Ascending aorta (tissue), 2 donors: Measurements from ENCODE around the gene IZUMO4. TPM values are rescaled to one million over a fixed set of nuclear protein-coding genes. Genes with fewer than 3 reads are reported as not detected.

ENCODE experiments used
- DNase-seq, 2 donors: peaks; one replicate each; pipeline ENCODE4 v3.0.0-alpha.2; 2019; ENCODE audit warnings: low spot score in 2 of 2
- H3K27ac ChIP-seq, 2 donors: fragments of 200-600 bp; sonication (generic); one replicate each; pipeline ENCODE4 v1.5.1; 2016 to 2017; ENCODE audit warnings: mild to moderate bottlenecking in 1 of 2
- H3K27me3 ChIP-seq: fragments of 200-600 bp; sonication (generic); one replicate; pipeline ENCODE4 v1.5.1; 2017
- H3K36me3 ChIP-seq, 2 donors: fragments of 200-600 bp; sonication (generic); one replicate each; pipeline ENCODE4 v1.5.1; 2016
- H3K4me1 ChIP-seq, 2 donors: fragments of 200-600 bp; sonication (generic); one replicate each; pipeline ENCODE4 v1.5.1; 2016 to 2017; ENCODE audit warnings: mild to moderate bottlenecking in 1 of 2
- H3K4me3 ChIP-seq, 2 donors: fragments of 200-600 bp; sonication (generic); one replicate each; pipeline ENCODE4 v1.5.1; 2016 to 2017; ENCODE audit warnings: mild to moderate bottlenecking in 1 of 2
- H3K9me3 ChIP-seq, 2 donors: fragments of 200-600 bp; sonication (generic); one replicate each; pipeline ENCODE4 v1.5.1; 2016
- intact Hi-C: fragments of 100-400 bp; cut with DNase I; formaldehyde crosslinking; loops from one replicate; pipeline ENCODE4 v1.15.1; 2023
- total RNA-seq: library from RNA; depleted of rRNA; stranded (reverse); fragments of >200 nt; gene quantifications from one replicate; pipeline ENCODE4 v1.1.0, GENCODE V29; 2016
- TF ChIP-seq, protein P1 (sequence below), 3 experiments: fragments of 200-600 bp in 2 of 3; fragments of 450-650 bp in 1 of 3; sonication (generic) in 2 of 3; IDR thresholded peaks; one replicate each; pipeline ENCODE4 v1.5.1; 2016 to 2019; ENCODE audit warnings: antibody characterized with exemption in 3 of 3, mild to moderate bottlenecking in 1 of 3, moderate library complexity in 1 of 3

The IZUMO4 gene
- total RNA-seq, 1 donor from 2014 or later = not detected

DNA sequence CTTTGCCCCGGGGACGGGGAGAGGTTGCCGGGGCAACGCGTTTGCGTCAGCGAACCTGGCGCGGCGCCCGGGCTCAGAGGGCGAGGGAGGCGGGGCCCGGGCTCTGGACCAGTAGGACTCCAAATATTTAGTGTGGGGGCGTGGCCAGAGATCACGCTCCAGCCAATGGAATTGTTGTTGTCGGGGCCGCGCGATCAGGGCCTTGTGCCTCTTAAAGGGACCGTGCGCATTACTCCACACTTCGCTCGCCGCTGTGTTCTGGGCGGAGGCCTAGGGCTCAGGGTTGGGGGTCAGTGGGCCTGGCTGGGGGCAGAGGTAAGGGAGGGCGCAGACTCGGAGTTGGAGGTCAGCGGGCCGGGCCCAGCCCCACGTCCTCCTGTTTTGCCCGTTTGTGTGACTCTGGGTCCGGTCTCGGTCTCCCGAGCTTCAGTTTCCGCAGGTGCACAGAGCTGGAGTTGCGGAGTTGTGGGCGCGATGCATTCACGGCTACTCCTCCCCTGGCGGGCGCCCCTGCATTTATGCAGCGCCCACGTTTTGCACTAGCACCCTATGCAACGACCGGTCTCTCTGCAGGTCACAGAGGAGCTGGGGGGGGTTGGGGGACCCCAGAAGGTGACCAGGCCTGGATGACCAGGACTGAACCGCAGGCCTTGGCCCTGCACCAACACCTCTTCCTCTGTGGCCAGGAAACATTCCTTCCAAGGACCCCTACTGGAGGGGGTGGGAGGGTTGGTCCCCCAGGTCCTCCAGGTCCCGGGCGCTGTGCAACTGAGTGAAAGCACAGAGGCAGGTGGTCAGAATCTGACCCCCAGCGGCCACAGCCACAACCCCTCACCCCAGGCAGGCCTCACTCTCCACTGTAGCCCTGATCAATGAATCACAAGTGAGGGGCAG is 35.0 kb upstream of the IZUMO4 start:
- Histone ChIP-seq H3K36me3 (no peaks in the 10 kb centered on the region), H3K27ac (peak overlapping the region; percentile 98 to 99), H3K4me1 (peaks cover 12 to 36% of the 10 kb centered on the region in 2 donors), H3K9me3 (no peaks in the 10 kb centered on the region), H3K4me3 (peak overlapping the region; percentile 70 to 85), H3K27me3 (no peaks in the 10 kb centered on the region)
- TF ChIP-seq, protein P1, sequence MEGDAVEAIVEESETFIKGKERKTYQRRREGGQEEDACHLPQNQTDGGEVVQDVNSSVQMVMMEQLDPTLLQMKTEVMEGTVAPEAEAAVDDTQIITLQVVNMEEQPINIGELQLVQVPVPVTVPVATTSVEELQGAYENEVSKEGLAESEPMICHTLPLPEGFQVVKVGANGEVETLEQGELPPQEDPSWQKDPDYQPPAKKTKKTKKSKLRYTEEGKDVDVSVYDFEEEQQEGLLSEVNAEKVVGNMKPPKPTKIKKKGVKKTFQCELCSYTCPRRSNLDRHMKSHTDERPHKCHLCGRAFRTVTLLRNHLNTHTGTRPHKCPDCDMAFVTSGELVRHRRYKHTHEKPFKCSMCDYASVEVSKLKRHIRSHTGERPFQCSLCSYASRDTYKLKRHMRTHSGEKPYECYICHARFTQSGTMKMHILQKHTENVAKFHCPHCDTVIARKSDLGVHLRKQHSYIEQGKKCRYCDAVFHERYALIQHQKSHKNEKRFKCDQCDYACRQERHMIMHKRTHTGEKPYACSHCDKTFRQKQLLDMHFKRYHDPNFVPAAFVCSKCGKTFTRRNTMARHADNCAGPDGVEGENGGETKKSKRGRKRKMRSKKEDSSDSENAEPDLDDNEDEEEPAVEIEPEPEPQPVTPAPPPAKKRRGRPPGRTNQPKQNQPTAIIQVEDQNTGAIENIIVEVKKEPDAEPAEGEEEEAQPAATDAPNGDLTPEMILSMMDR (IDR thresholded peaks at IDR 0.05) = no peak
- peak; percentile 97 to 99 for DNase-seq
- intact Hi-C loops = loop anchor here (1.0 to 2.0 kb wide), 4 partner anchors 10 to 35 kb away; partner anchors contain the start of genes IZUMO4, MKNK2 and MOB3A

DNA sequence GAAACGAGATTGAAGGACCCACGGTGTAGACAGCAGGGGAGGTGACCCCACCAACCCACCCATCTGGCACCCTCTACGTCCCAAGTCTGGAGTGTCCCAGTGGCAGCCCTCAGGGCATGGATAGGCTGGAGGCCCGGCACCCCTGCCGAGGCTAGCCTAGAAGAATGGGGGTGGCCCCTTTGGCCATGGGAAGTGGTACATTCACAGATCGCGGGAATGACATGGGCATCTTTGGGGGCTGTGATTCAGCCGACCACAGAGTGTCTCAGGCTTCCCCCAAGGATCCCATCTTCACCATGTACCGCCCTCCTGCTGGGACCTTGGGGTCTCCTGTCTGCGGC is 34.4 kb upstream of the IZUMO4 start:
- Histone ChIP-seq H3K4me3 (peak overlapping the region in 1 of 2 donors; percentile 70), H3K4me1 (peaks cover 12 to 33% of the 10 kb centered on the region in 2 donors), H3K27me3 (no peaks in the 10 kb centered on the region), H3K27ac (no peak overlapping the region), H3K9me3 (no peaks in the 10 kb centered on the region), H3K36me3 (no peaks in the 10 kb centered on the region)
- no peak for DNase-seq
- TF ChIP-seq, protein P1 (IDR thresholded peaks at IDR 0.05) = no peak
- intact Hi-C loops = no loop called here

DNA sequence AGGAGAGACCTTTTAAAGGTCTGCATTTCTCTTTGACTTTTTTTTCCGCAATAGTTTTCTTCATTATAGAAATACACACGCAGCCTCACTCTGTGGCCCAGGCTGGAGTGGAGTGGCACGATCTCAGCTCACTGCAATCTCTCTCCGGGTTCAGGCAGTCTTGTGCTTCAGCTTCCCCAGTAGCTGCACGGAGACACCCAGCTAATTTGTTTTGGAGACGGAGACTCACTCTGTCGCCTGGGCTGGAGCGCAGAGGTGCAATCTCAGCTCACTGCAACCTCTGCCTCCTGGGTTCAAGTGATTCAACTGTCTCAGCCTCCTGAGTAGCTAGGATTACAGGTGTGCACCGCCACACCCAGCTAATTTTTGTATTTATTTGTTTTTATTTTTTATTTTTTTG is 33.9 kb upstream of the IZUMO4 start:
- Histone ChIP-seq H3K36me3 (no peaks in the 10 kb centered on the region), H3K9me3 (no peaks in the 10 kb centered on the region), H3K27ac (no peak overlapping the region), H3K4me1 (peaks cover 12 to 30% of the 10 kb centered on the region in 2 donors), H3K27me3 (no peaks in the 10 kb centered on the region), H3K4me3 (no peak overlapping the region)
- TF ChIP-seq, protein P1 (IDR thresholded peaks at IDR 0.05) = no peak
- intact Hi-C loops = no loop called here
- DNase-seq = no peak

DNA sequence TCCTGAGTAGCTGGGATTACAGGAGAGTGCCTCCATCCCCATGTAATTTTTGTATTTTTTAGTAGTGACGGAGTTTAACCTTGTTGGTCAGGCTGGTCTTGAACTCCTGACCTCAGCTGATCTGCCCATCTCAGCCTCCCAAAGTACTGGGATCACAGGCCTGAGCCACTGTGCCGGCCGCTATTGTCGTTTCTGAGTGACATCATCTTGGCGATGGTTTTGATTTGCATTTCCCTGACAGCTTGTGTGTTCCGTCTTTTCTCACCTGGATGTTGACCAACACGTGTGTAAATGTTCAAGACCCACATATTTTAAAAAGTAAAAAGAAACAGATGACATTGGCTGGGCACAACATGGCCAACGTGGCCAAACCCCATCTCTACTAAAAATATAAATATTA is 32.9 kb upstream of the IZUMO4 start:
- intact Hi-C loops = no loop called here

DNA sequence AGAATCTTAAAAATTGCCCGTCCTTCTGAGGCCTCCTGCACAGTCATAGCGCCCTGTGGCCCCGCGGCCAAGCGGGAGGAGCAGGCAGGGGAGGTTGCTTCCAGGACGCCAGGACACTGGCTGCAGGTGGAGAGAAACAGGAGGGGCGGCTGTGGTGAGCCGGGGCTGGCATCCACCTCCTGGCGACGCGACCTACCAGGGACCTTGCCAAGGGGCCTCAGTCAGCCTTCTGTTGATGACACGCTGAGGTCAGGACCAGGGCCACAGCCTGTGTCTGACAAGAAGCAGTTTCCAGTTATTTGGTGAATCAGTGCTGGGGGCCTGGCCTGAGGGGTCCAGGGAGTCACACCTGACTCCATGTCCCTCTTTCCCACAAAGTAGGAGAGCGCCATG is 32.3 kb upstream of the IZUMO4 start:
- Histone ChIP-seq H3K4me1 (peaks cover 9 to 22% of the 10 kb centered on the region in 2 donors), H3K36me3 (no peaks in the 10 kb centered on the region), H3K4me3 (no peak overlapping the region), H3K27ac (peak overlapping the region; percentile 50 to 53), H3K27me3 (no peaks in the 10 kb centered on the region), H3K9me3 (no peaks in the 10 kb centered on the region)
- intact Hi-C loops = no loop called here
- DNase-seq = no peak
- TF ChIP-seq, protein P1 (IDR thresholded peaks at IDR 0.05) = no peak

More for the DNA sequence above, 32.9 kb upstream of the IZUMO4 start:
- TF ChIP-seq, protein P1 (IDR thresholded peaks at IDR 0.05) = no peak
- no peaks in the 10 kb centered on the region for H3K36me3 ChIP-seq
- no peak overlapping the region for H3K27ac ChIP-seq
- no peak for DNase-seq
- no peak overlapping the region for H3K4me3 ChIP-seq
- no peaks in the 10 kb centered on the region for H3K9me3 ChIP-seq
- no peaks in the 10 kb centered on the region for H3K27me3 ChIP-seq
- peaks cover 12 to 27% of the 10 kb centered on the region in 2 donors for H3K4me1 ChIP-seq
